Measurements from ENCODE around the gene USP48.

Gene USP48

DNA sequence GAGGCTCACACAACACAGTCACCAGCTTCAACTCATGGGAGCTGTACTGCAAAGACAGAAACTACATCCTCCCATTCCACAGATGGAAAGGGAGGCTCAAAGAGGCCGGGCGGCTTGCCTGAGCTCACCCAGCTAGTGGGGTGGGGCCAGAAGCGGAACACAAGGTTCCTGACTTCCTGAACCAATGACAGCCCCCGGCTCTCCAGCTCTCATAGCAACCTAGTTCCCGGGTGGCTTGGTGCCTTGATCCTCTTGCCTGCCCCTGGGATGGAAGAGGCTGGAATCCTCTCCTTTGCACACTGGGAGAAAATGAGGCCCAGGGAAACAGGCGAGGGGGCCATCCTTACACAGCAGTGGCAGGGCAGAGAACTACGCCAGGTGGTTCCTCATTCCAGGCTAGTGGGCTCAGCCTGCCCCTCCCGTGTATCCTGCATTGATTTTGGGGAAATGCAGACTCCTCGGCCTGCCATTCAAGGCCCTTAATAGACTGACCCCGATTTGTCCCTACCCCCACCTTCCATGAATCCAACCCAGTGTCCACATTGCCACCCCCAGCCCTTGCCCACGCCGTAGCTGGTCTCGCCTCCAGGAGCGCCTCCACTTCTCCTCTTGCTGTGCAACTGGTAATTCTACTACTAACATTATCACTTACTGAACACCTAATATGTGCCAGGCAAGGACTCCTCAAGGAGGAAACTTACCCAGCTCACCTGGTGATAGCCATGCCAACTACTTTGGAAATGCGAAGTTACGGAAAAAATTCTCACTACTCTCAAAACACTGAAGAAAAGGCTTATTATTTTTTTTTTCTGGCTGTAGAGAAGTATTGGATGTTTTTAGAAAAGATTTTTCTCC, 118.8 kb downstream of the USP48 start:
- TF ChIP-seq ARNT (IDR thresholded peaks at IDR 0.05) (no peak), L3MBTL2 (conservative IDR thresholded peaks at IDR 0.05) (no peak), NFRKB (IDR thresholded peaks at IDR 0.05) (no peak)
- POLR2A ChIA-PET = no interaction called here
- CTCF ChIA-PET = no interaction called here
- no peak for DNase-seq (ENCODE audit: extremely low spot score)

- POLR2A ChIA-PET = no interaction called here
- CTCF ChIA-PET = no interaction called here
- TF ChIP-seq NFRKB (IDR thresholded peaks at IDR 0.05) (no peak), SUZ12 (IDR thresholded peaks at IDR 0.05) (no peak), FOXK2 (IDR thresholded peaks at IDR 0.05) (no peak), FOXM1 (IDR thresholded peaks at IDR 0.05; ENCODE audit: borderline replicate concordance) (no peak)
- no peak for DNase-seq (ENCODE audit: extremely low spot score)
These were observed 119.5 kb downstream of the USP48 start for GRCh38 chr1:21663248-21663950.

DNA sequence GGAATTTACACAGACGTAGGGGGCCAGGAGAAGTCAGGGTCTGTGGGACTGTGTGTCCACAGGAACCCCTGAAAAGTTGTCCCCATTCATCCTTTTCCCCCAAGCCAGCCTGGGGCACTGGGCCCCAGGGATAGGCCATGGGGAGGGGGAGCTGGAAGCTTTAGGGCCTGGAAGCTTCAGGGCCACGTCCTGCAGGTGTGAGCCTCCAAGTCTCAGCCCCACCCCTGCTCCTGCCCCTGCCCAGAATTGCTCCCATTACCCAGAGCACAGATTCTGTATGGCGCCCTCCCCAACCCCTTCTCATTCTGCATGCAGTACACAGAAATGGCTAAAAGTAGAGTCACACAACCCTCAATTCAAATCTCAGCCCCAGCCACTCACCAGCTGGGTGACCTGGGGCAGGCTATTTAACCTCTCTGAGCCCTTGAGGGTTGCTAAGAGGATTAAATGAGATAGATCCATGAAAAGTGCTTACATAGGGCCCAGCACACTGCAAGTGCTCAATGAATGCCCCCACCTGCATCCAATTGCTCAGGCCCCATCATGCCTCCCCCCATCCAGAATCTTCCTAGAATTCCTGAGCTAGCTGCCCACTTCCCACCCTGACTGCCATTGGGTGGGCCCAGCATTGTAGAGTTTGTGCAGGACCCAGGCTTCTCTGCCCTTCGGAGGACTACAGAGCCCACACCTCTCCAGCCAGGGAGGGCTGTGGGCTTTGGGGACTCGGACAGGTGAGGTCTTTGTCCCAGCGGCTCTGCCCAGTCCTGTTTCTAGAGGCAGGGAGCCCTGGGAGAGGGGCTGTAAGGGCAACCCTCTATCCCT, 120.3 kb downstream of the USP48 start:
- ChIA-PET POLR2A (no interaction called here), CTCF (no interaction called here)
- DNase-seq (ENCODE audit: extremely low spot score) = no peak
- TF ChIP-seq TARDBP (IDR thresholded peaks at IDR 0.05) = no peak
- no peak for TF ChIP-seq L3MBTL2 (conservative IDR thresholded peaks at IDR 0.05)
- TF ChIP-seq FOXK2 (IDR thresholded peaks at IDR 0.05) = no peak
- TF ChIP-seq NFRKB (IDR thresholded peaks at IDR 0.05) = no peak
- TF ChIP-seq HDGF (IDR thresholded peaks at IDR 0.05; ENCODE audit: borderline replicate concordance) = no peak
- no peak for TF ChIP-seq ZNF384 (IDR thresholded peaks at IDR 0.05)
- TF ChIP-seq PKNOX1 (IDR thresholded peaks at IDR 0.05) = no peak
- TF ChIP-seq FOXM1 (IDR thresholded peaks at IDR 0.05; ENCODE audit: borderline replicate concordance) = no peak
- TF ChIP-seq SP1 (IDR thresholded peaks at IDR 0.05) = no peak
- no peak for TF ChIP-seq LEF1 (IDR thresholded peaks at IDR 0.05; ENCODE audit: borderline replicate concordance)
- TF ChIP-seq SUZ12 (IDR thresholded peaks at IDR 0.05) = no peak
- no peak for TF ChIP-seq ELF4 (IDR thresholded peaks at IDR 0.05)
- no peak for TF ChIP-seq ARNT (IDR thresholded peaks at IDR 0.05)
- TF ChIP-seq FOXA1 (IDR thresholded peaks at IDR 0.05) = no peak

DNA sequence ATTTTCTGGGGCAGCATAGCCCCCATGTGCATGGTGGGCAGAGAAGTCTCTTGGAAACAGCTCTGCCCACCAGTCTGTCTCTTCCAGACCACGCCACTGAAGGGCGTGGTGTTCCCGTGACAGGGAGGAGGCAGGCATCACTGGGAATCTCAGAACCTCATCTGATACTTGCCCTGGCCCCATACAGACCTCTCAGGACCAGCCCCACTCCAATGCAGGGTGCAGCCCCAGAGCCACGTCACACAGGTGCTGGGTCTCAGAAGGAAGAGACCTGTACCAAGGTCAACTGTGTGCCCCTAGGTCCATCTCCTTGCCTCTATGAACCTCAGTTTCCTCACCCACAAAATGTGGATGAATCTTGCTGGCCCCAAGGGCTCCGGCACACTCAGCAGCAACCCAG, 121.1 kb downstream of the USP48 start:
- no peak for TF ChIP-seq TARDBP (IDR thresholded peaks at IDR 0.05)
- no peak for TF ChIP-seq BHLHE40 (IDR thresholded peaks at IDR 0.05; ENCODE audit: borderline replicate concordance)
- TF ChIP-seq NFRKB (IDR thresholded peaks at IDR 0.05) = no peak
- no peak for TF ChIP-seq PKNOX1 (IDR thresholded peaks at IDR 0.05)
- TF ChIP-seq HDGF (IDR thresholded peaks at IDR 0.05; ENCODE audit: borderline replicate concordance) = no peak
- TF ChIP-seq SUZ12 (IDR thresholded peaks at IDR 0.05) = no peak
- TF ChIP-seq L3MBTL2 (conservative IDR thresholded peaks at IDR 0.05) = no peak
- no peak for TF ChIP-seq FOXK2 (IDR thresholded peaks at IDR 0.05)
- CTCF ChIA-PET = interaction anchor here (0.9 kb wide), 1 partner anchor 17 kb away, joined by 3 read pairs; no protein-coding TSS in a partner anchor
- no peak for DNase-seq (ENCODE audit: extremely low spot score)
- POLR2A ChIA-PET = no interaction called here

DNA sequence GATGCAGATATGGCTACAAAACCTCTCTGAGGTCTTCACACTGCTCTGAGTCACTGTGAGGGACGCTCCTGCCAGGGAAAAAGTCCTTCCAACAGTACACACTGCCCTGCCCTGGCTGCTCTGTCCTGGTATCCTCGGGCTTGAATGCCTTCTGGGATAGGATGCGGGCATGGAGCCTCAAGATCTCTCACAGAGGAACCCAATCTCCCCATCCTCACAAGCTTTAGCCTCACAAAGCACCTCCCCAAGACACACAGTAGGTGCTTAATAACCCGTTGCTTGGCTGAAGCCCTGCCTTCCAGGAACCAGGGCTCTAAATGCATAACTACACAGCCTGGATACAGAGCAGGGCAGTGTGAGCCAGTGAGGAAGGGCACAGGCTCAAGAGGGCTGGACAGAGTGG, 123.0 kb downstream of the USP48 start:
- TF ChIP-seq FOXM1 (IDR thresholded peaks at IDR 0.05; ENCODE audit: borderline replicate concordance) (no peak), ARNT (IDR thresholded peaks at IDR 0.05) (no peak), L3MBTL2 (conservative IDR thresholded peaks at IDR 0.05) (no peak), CTBP1 (IDR thresholded peaks at IDR 0.05; ENCODE audit: borderline replicate concordance) (no peak), FOXK2 (IDR thresholded peaks at IDR 0.05) (no peak), BHLHE40 (IDR thresholded peaks at IDR 0.05; ENCODE audit: borderline replicate concordance) (no peak)
- CTCF ChIA-PET = no interaction called here
- POLR2A ChIA-PET = interaction anchor here (1.5 kb wide), 1 partner anchor 874 kb away, joined by 3 read pairs; no protein-coding TSS in a partner anchor
- no peak for DNase-seq (ENCODE audit: extremely low spot score)

GRCh38 chr1:21659099-21659923, 123.6 kb downstream of the USP48 start:
- peak; percentile 90 for DNase-seq (ENCODE audit: extremely low spot score)
- CTCF ChIA-PET = interaction anchor here (0.7 to 1.7 kb wide), 5 partner anchors 10 to 300 kb away, joined by 3 to 6 read pairs (median 4); partner anchors contain the start of gene RAP1GAP
- POLR2A ChIA-PET = no interaction called here
- no peak for TF ChIP-seq ARNT (IDR thresholded peaks at IDR 0.05)
- TF ChIP-seq L3MBTL2 (conservative IDR thresholded peaks at IDR 0.05) = no peak
- no peak for TF ChIP-seq CTBP1 (IDR thresholded peaks at IDR 0.05; ENCODE audit: borderline replicate concordance)
- TF ChIP-seq FOXA1 (IDR thresholded peaks at IDR 0.05) = no peak
- TF ChIP-seq TARDBP (IDR thresholded peaks at IDR 0.05) = no peak
- TF ChIP-seq SUZ12 (IDR thresholded peaks at IDR 0.05) = no peak
- TF ChIP-seq NFRKB (IDR thresholded peaks at IDR 0.05) = no peak
- no peak for TF ChIP-seq FOXM1 (IDR thresholded peaks at IDR 0.05; ENCODE audit: borderline replicate concordance)
- no peak for TF ChIP-seq ZNF384 (IDR thresholded peaks at IDR 0.05)
- no peak for TF ChIP-seq HDGF (IDR thresholded peaks at IDR 0.05; ENCODE audit: borderline replicate concordance)
- TF ChIP-seq SP1 (IDR thresholded peaks at IDR 0.05) = no peak
- TF ChIP-seq ELF4 (IDR thresholded peaks at IDR 0.05) = no peak
